Stomach smooth muscle (tissue), 2 donors: Measurements from ENCODE around the gene SLC35A4.
A peak's percentile ranks its signal among the peaks of the same experiment; 100 is the strongest.
"Not testable (repeated sequence)": the region's sequence is repeated elsewhere in the genome, so short reads cannot be mapped to it uniquely, and the experiment has no call there.

Experiments used
- H3K27ac ChIP-seq: one replicate; pipeline ENCODE4 v1.7.0; 2013; ENCODE audit warnings: mild to moderate bottlenecking, low read length, inconsistent platforms
- H3K27me3 ChIP-seq, 2 donors: one replicate each; pipeline ENCODE4 v1.7.0; 2013; ENCODE audit warnings: low read length in 2 of 2; ENCODE audit not compliant: insufficient read depth in 2 of 2, control insufficient read depth in 1 of 2
- H3K36me3 ChIP-seq, 2 donors: one replicate each; pipeline ENCODE4 v1.7.0; 2013; ENCODE audit warnings: low read length in 2 of 2; ENCODE audit not compliant: control insufficient read depth in 2 of 2, insufficient read depth in 2 of 2
- H3K4me1 ChIP-seq: one replicate; pipeline ENCODE4 v1.7.0; 2013; ENCODE audit warnings: low read length; ENCODE audit not compliant: control insufficient read depth, insufficient read depth
- H3K4me3 ChIP-seq, 2 donors: one replicate each; pipeline ENCODE4 v1.7.0; 2013; ENCODE audit warnings: low read length in 2 of 2
- H3K9ac ChIP-seq, 2 donors: one replicate each; pipeline ENCODE4 v1.7.0; 2013; ENCODE audit warnings: low read length in 2 of 2, mild to moderate bottlenecking in 1 of 2
- H3K9me3 ChIP-seq, 2 donors: one replicate each; pipeline ENCODE4 v1.7.0; 2013; ENCODE audit warnings: low read length in 2 of 2; ENCODE audit not compliant: control insufficient read depth in 2 of 2
- donor health status: healthy.
- donor health status: Pancreatic carcinoma.

Gene SLC35A4

DNA sequence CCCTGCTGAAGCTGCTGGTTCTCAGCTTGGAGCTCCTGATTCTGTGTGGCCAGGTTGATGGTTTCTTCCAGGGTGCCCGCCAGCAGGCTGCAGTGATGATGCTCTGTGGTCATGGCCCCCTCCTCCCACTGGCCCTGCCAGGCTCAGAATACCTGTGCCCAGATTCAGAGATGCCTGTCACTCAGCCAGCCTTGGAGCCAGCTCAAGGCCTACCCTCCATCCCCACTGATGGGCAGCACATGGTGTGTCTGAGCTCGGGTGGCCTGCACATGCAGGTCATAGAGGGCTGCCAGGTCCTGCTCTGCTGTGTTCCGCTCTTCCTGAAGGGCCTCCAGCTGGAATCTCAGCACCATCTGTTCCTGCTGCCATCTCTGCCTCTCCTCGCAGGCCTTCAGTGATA, 5.4 kb downstream of the SLC35A4 start:
- peaks cover 48% of the 10 kb centered on the region for H3K4me1 ChIP-seq
- no peak overlapping the region for H3K4me3 ChIP-seq
- H3K27ac ChIP-seq = peak overlapping the region; percentile 37
- H3K27me3 ChIP-seq = no peaks in the 10 kb centered on the region
- H3K9ac ChIP-seq = no peak overlapping the region
- H3K36me3 ChIP-seq = peaks cover 23 to 28% of the 10 kb centered on the region in 2 donors
- no peaks in the 10 kb centered on the region for H3K9me3 ChIP-seq

GRCh38 chr5:140570488-140570887, 5.9 kb downstream of the SLC35A4 start:
- H3K4me1 ChIP-seq = peaks cover 44% of the 10 kb centered on the region
- H3K9me3 ChIP-seq = no peaks in the 10 kb centered on the region
- H3K9ac ChIP-seq = no peak overlapping the region
- H3K27me3 ChIP-seq = no peaks in the 10 kb centered on the region
- peaks cover 23 to 28% of the 10 kb centered on the region in 2 donors for H3K36me3 ChIP-seq
- peak overlapping the region; percentile 37 for H3K27ac ChIP-seq
- no peak overlapping the region for H3K4me3 ChIP-seq

DNA sequence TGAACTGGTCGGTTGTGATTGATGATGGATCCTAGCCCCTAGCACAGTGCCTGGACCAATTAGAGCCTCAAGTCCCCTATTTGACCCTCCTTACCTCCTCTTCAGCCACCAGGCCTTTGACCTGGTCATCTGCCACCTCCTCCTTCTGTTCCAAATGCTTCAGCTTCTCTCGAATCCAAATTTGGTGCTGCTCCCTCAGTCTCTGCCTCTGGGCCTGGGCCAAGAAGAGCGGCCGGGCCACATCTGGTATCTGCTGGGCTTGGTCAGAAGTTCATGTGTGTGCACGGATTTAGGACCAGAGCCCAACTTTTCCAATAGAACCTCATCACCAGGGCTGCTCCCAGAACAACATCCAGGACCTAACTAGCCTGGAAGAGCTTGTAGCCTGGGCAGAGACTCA, 6.5 kb downstream of the SLC35A4 start:
- peak overlapping the region; percentile 37 for H3K27ac ChIP-seq
- H3K9ac ChIP-seq = no peak overlapping the region
- H3K4me1 ChIP-seq = peaks cover 38% of the 10 kb centered on the region

GRCh38 chr5:140573683-140574082, 9.1 kb downstream of the SLC35A4 start:
- peaks cover 4 to 11% of the 10 kb centered on the region in 2 donors for H3K36me3 ChIP-seq
- no peaks in the 10 kb centered on the region for H3K9me3 ChIP-seq
- H3K4me3 ChIP-seq = no peak overlapping the region
- peaks cover 23% of the 10 kb centered on the region for H3K4me1 ChIP-seq
- no peak overlapping the region for H3K27ac ChIP-seq
- no peak overlapping the region for H3K9ac ChIP-seq
- H3K27me3 ChIP-seq = no peaks in the 10 kb centered on the region

More for the DNA sequence above, 6.5 kb downstream of the SLC35A4 start:
- peaks cover 23 to 28% of the 10 kb centered on the region in 2 donors for H3K36me3 ChIP-seq
- H3K4me3 ChIP-seq = no peak overlapping the region
- no peaks in the 10 kb centered on the region for H3K9me3 ChIP-seq
- no peaks in the 10 kb centered on the region for H3K27me3 ChIP-seq

GRCh38 chr5:140574165-140574564, 9.5 kb downstream of the SLC35A4 start:
- H3K4me3 ChIP-seq = no peak overlapping the region
- H3K4me1 ChIP-seq = peaks cover 19% of the 10 kb centered on the region
- H3K27me3 ChIP-seq = no peaks in the 10 kb centered on the region
- H3K9ac ChIP-seq = no peak overlapping the region
- H3K36me3 ChIP-seq = peaks cover 4 to 9% of the 10 kb centered on the region in 2 donors
- no peaks in the 10 kb centered on the region for H3K9me3 ChIP-seq
- H3K27ac ChIP-seq = no peak overlapping the region

GRCh38 chr5:140575309-140575708, 10.7 kb downstream of the SLC35A4 start:
- H3K36me3 ChIP-seq = peaks cover 4 to 5% of the 10 kb centered on the region in 2 donors
- H3K4me1 ChIP-seq = peaks cover 13% of the 10 kb centered on the region
- H3K4me3 ChIP-seq = no peak overlapping the region
- H3K27ac ChIP-seq = no peak overlapping the region
- H3K9ac ChIP-seq = no peak overlapping the region
- no peaks in the 10 kb centered on the region for H3K27me3 ChIP-seq
- no peaks in the 10 kb centered on the region for H3K9me3 ChIP-seq

- no peaks in the 10 kb centered on the region for H3K27me3 ChIP-seq
- H3K27ac ChIP-seq = no peak overlapping the region
- no peaks in the 10 kb centered on the region for H3K36me3 ChIP-seq
- H3K4me1 ChIP-seq = peaks cover 1% of the 10 kb centered on the region
- H3K4me3 ChIP-seq = no peak overlapping the region
- no peak overlapping the region for H3K9ac ChIP-seq
- no peaks in the 10 kb centered on the region for H3K9me3 ChIP-seq
Observed at GRCh38 chr5:140576776-140577201, 12.2 kb downstream of the SLC35A4 start.

GRCh38 chr5:140579188-140579747, 14.6 kb downstream of the SLC35A4 start:
- H3K9ac ChIP-seq, H3K27me3 ChIP-seq, H3K4me1 ChIP-seq, H3K36me3 ChIP-seq, H3K9me3 ChIP-seq, H3K4me3 ChIP-seq, H3K27ac ChIP-seq: not testable (repeated sequence)

DNA sequence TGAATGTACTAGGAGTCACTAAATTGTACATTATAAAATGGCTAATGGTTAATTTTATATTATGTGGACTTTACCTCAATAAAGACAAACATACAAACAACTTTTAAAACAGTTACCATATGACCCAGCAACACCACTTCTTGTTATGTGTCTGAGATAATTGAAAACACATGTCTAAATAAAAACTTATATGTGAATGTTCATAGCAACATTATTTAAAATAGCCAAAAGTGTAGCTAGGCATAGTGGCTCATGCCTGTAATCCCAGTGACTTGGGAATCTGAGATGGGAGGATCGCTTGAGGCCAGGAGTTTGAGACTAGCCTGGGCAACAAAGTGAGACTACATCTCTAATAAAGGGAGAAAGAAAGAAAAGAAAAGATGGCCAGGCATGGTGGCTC, 22.9 kb downstream of the SLC35A4 start:
- Histone ChIP-seq H3K27ac (no peak overlapping the region), H3K9me3 (no peaks in the 10 kb centered on the region), H3K4me3 (no peak overlapping the region), H3K9ac (no peak overlapping the region), H3K4me1 (no peaks in the 10 kb centered on the region), H3K27me3 (no peaks in the 10 kb centered on the region), H3K36me3 (no peaks in the 10 kb centered on the region)

GRCh38 chr5:140588311-140589070, 23.9 kb downstream of the SLC35A4 start:
- no peaks in the 10 kb centered on the region for H3K27me3 ChIP-seq
- H3K9ac ChIP-seq = no peak overlapping the region
- H3K4me3 ChIP-seq = no peak overlapping the region
- H3K27ac ChIP-seq = no peak overlapping the region
- no peaks in the 10 kb centered on the region for H3K9me3 ChIP-seq
- H3K4me1 ChIP-seq = no peaks in the 10 kb centered on the region
- no peaks in the 10 kb centered on the region for H3K36me3 ChIP-seq

GRCh38 chr5:140590861-140591260, 26.2 kb downstream of the SLC35A4 start:
- Histone ChIP-seq H3K36me3 (no peaks in the 10 kb centered on the region), H3K27ac (no peak overlapping the region), H3K9me3 (no peaks in the 10 kb centered on the region), H3K9ac (no peak overlapping the region), H3K27me3 (no peaks in the 10 kb centered on the region), H3K4me1 (no peaks in the 10 kb centered on the region), H3K4me3 (no peak overlapping the region)
